Mucosa of gallbladder (tissue), 1 donor: ENCODE results near the gene SNU13. TPM values are rescaled to one million over a fixed set of nuclear protein-coding genes. Genes with fewer than 3 reads are reported as not detected.
"Not testable (repeated sequence)": the region's sequence is repeated elsewhere in the genome, so short reads cannot be mapped to it uniquely, and the experiment has no call there.

Source experiments
- DNase-seq: peaks from one replicate; pipeline ENCODE4 v3.0.0-alpha.2; 2020; ENCODE audit warnings: low spot score
- total RNA-seq: library from RNA; stranded (reverse); gene quantifications from one replicate; pipeline ENCODE4 v1.2.1, GENCODE V29; 2021
- donor health status: DM: no; HTN: no; CAD: no.

The SNU13 gene
- total RNA-seq, 1 donor from 2014 or later: 109 TPM

DNA sequence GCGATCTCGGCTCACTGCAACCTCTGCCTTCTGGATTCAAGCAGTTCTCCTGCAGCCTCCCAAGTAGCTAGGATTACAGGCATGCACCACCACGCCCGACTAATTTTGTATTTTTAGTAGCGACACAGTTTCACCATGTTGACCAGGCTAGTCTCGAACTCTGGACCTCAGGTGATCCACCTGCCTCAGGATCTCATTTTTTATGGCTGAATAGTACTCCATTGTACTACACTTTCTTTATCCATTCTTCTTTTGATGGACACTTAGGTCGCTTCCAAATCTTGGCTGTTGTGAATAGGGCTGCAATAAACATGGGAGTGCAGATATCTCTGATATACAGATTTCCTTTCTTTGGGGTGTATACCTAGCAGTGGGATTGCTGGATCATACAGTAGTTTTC lies 46.8 kb downstream of the SNU13 start:
- DNase-seq: no peak

DNA sequence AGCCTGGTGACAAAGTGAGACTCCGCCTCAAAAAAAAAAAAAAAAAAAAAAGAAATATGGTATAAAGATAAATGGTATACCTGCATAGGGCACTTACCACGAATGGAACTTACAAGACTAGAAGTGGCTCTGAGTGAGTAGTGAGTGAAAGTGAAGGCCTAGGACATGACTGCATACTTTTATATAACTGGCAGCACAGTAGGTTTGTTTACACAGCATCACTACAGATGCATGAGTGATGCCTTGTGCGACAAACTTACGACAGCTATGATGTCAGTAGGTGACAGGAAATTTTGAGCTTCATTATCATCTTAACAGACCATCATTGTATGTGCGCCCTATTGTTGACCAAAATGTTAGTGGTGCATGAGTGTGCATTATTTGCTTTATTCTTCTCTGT lies 49.9 kb downstream of the SNU13 start:
- no peak for DNase-seq

DNA sequence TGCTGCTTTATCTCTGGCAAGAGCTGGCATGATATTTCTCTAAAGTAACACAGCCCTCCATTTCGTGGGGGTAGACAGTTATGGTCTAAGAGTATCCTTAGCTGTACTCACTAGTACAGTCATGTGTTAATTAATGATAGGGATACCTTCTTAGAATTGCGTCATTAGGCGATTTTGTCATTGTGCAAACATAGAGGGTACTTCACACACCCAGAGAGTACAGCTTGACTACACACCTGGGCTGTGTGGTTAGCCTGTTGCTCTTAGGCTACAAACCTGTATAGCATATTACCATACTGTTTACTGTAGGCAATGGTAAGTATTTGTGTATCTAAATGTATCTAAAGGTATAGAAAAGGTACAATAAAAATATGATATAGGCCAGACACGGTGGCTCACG lies 50.5 kb downstream of the SNU13 start:
- no peak for DNase-seq

DNA sequence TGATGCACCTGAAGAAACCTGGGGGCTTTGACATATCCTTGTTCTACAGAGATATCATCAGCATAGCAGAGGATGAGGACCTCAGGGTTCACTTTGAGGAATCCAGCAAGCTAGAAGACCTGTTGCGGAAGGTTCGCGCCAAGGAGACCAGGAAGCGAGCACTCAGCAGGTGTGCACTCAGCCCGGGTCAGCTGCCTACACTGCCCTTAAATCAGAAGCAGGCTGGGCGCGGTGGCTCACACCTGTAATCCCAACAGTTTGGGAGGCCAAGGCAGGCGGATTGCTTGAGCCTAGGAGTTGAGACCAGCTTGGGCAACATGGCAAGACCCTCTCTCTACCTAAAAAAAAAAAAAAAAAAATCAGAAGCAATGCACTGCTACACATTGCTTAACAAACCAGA lies 51.0 kb downstream of the SNU13 start:
- not testable (repeated sequence) for DNase-seq

- DNase-seq: no peak
Measured at GRCh38 chr22:41636467-41636866, 52.2 kb downstream of the SNU13 start.

DNA sequence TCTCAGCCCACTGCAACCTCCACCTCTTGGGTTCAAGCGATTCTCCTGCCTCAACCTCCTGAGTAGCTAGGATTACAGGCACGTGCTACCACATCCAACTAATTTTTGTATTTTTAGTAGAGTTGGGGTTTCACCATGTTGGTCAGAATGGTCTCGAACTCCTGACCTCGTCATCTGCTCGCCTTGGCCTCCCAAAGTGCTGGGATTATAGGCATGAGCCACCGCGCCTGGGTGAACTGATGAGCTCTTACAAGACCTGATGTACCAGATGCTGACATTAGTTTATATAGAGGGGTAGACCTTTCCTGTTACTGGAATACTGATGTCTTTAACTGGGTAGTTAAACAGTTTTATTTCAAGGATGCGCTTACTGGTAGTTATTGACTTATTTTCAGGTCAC lies 54.1 kb downstream of the SNU13 start:
- not testable (repeated sequence) for DNase-seq

- not testable (repeated sequence) for DNase-seq
Measured at GRCh38 chr22:41631615-41632014, 57.1 kb downstream of the SNU13 start.

GRCh38 chr22:41631115-41631514 lies 57.6 kb downstream of the SNU13 start:
- DNase-seq: not testable (repeated sequence)

DNA sequence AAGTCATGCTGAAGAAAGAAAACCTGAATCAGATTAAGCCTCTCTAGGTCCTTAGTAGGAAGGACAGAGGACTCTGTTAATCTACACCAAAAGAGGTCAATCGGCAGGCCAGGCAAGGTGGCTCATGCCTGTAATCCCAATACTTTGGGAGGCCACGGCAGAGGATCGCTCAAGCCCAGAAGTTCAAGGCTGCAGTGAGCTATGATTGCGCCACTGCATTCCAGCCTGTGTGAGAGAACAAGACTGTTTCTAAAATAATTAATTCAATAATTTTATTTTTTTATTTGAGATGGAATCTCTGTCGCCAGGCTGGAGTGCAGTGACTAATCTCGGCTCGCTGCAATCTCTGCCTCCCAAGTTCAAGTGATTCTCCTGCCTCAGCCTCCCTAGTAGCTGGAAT lies 63.1 kb downstream of the SNU13 start:
- no peak for DNase-seq

Other genes with a start within 250 kb of the SNU13 start
- gene TOB2, start 242.1 kb downstream of the SNU13 start, total RNA-seq: 131 TPM
- gene PHF5A, start 220.2 kb downstream of the SNU13 start, total RNA-seq: 29.1 TPM
- 172 TPM for gene ACO2, start 219.8 kb downstream of the SNU13 start, total RNA-seq
- 26.0 TPM for gene POLR3H, start 144.4 kb downstream of the SNU13 start, total RNA-seq
- gene CSDC2, start 127.9 kb downstream of the SNU13 start, total RNA-seq: 3.7 TPM
- 80.4 TPM for gene PMM1, start 99.0 kb downstream of the SNU13 start, total RNA-seq
- 39.4 TPM for gene DESI1, start 67.8 kb downstream of the SNU13 start, total RNA-seq
- gene XRCC6, start 67.6 kb downstream of the SNU13 start, total RNA-seq: 170 TPM
- 1.4 TPM for gene MEI1, start 10.6 kb upstream of the SNU13 start, total RNA-seq
- gene CCDC134, start 111.8 kb upstream of the SNU13 start, total RNA-seq: 10.2 TPM
- 257 TPM for gene SREBF2, start 144.2 kb upstream of the SNU13 start, total RNA-seq
- 1.4 TPM for gene SHISA8, start 226.2 kb upstream of the SNU13 start, total RNA-seq
- 0.55 TPM for gene TNFRSF13C, start 237.9 kb upstream of the SNU13 start, total RNA-seq